ENCODE data around the gene RALGDS. TPM values are rescaled to one million over a fixed set of nuclear protein-coding genes. Genes with fewer than 3 reads are reported as not detected.

RALGDS gene
- polyA plus RNA-seq, 1 donor = 34.6 TPM

DNA sequence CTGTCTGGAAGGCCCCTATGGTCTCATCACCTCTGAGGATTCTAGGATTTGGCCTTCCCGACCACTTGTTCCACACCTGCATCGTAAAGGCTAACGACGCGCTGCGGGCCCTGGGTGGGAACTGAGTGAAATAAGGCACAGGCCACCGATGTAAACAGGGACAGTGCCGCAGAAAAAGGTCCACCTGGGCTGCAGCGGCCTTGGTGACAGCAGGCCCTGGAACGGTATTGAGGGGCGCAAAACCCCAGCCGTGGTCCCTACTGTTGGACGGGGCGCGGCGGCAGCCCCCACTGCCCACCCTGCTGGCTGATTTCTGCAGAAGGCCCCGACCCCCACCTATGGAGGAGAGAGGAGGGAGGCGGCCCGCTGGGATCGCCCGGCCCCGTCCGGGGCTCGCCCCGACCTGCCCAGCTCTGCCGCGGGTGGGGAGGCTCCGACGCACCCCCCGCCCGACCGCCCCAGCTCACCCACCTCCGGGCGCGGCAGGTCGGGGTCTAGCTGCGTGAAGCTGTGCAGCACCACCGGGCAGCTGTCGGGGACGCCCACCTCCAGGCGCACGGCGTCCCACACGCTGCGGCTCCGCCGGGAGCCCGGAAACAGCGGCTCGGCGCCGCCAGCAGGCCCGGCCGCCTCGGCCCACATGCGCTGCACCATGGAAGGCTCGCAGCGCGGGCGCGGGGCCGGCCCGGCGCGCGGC is 391 bp downstream of the RALGDS start:
- no peak for DNase-seq

DNA sequence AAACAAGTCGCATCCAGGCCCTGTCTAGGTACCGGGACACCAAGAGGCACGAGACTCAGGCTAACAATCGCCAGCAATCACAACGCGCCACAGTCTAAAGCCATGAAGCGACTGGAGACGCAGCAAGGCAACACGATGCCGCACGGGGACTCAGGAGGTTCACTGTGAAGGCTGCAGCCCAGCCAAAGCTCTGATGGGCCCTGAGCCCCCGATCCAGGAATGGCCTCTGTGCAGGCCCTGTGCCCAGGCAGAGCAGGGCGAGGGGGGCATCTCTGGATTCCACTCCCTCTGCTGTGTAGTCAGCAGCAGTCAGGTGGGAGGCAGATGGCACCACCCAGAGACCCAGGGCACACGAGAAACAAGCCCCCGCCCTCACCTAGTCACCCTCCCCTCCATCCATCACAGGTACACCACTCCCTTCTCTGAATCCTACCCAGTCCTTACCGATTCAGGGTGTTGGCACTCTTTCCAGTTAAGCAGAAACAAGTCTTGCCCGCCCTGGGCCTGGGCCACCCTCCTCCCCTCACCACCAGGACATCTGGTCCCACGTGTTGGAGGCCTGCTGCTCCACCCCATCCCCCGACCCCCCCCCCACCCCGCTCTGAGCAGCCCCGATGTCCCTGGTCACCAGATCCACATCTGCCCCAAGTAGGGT is 1.1 kb downstream of the RALGDS start:
- no peak for DNase-seq

DNA sequence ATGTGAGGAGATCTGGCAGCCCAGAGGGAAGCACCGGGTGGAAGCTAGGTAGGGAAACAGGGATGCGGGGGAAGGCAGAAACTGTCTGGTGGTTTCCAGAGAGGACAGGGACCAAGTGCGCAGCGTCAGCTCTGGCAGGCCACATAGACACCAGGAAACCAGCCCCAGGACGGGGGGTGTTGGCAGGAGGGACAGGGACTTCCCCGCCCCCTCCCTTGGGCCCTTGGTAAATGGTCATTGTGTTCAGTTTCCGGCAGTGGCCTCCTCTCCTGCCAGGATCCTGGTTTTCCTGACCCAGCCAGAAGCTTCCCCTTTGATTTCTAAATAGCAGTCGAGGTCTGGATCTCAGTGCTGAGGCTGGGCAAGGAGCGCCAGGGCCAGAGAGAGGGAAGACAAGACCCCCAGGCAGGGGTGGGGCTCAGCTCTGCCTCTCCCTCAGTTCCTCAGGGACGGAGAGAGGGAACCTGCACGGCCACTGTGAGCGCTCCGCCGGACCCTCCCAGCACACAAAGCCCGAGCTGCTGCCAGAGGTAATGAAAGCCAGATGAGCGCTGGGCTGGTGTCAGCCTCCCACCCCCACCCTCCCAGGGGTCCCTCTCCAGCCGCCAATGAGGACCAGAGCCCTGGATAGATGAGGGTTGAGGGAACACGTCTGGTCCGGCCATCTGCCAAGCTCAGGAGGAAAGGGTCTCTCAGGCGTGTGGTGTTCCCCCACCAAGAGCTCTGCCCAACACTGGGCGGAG is 1.8 kb downstream of the RALGDS start:
- DNase-seq = no peak

DNA sequence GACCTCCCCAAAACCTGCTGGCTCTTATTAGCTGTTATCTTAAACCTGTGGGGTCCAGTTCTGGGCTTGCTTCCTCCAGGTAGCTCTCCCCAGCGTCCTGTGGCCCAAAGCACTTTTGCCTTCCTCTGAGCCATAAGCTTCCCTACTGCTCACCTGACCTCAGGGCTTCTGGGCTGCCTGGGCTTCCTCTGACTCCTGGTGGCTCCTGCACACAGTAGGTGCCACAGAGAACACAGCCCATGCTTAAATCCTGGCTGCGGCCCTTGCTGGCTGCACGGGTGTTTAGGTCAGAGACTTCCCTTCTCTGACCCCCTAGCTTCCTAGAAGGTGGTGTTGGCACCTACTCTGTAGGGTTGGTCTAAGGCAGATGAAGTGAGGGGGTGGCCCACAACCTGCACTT is 2.5 kb downstream of the RALGDS start:
- no peak for DNase-seq

DNA sequence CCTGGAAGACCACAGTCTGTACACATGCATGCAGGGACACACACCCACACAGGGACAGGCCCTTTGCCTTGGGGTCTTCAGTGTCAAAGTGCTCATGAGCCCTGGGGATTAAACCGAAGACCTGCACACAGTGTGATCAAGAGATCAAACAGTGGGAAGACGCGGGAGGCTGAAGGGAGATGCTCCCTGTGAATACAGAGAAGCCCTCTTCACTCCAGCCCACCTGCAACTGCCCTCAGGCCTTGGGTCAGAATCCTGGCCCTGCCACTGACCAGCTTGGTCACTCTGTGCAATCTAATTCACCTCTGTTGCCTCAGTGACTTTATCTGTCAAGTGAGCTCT is 2.9 kb downstream of the RALGDS start:
- DNase-seq = no peak

DNA sequence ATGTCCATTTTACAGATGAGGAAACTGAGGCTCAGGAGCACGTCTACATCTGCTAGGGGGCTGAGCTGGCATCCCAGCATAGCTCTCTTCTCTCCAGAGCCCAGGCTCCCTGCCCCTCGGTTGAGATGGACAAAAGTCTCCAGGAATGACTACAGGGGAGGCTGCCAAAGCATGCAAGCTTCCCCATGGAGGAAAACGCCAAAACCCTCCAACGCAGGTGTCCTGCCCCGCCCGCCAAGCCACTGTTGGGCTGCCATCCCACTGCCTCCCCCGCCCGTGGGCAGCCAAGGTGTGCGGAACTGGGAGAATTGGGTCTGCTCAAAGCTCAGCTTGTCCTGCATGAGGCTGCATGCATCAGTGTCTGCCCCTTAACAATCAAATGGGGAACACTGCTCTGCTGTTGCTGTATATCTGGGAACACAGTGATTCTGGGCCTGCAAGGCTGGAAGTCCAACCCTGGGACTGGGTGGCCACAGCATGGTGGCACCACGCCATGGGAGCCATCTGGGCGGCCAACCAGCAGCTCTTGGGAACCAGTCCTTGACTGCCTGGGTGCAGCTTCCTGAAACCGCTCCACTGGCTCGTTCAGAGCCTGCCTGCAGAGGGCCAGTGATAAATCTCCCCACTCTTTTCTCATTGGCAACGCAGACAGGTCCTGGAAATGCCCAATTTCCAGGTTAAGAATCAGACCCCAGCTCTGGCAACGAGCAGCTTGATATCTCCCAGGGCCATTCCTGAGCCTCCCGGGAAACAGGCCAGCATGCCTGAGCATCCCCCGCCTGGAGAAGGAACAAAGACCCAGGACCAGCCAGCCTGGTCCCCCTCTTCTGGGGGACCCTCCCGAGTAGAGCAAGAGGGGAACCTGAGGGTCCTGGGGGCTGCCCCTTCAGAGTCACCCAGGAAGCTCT is 3.5 kb downstream of the RALGDS start:
- DNase-seq = no peak

DNA sequence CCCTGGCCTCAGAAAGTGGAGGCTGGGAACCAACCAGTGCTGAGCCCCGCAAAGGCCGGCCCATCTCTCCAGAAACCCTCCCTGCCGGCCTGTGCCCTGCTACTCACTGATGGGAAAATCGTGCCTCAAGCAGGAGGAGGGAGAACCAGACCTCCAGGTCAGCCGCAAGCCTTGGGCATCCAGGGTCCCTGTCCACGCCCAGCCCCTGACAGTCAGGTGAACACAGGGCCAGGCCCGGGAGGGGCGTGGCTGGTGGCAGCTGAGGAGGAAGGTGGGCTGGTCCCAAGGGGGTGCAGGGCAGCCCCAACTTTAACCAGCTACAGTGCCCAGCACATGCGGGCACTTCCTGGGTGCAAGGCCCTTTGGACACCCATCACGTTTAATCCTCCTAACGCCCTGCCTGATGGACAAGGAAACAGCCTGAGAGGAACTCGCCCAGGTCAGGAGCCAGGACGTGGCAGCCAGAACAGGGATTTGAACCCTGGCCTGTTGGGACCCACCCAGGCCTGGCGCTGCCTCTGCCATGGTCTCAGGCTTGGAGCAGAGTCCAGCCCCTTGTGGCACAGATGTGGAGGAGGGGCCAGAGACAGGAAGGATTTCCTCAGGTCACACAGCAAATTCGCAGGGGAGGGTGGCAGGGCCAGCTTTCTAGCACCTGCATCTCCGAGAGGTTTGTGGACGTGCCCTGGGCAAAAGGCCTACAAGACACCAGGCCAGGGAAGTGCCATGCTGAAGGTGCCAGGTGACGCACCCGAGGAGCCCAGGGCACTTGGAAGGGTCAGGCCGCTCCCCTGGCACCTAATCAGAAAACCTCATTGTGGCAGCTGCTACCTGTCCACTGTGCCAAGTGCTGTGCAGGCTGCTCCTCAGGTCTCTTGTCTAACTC is 4.5 kb downstream of the RALGDS start:
- no peak for DNase-seq

DNA sequence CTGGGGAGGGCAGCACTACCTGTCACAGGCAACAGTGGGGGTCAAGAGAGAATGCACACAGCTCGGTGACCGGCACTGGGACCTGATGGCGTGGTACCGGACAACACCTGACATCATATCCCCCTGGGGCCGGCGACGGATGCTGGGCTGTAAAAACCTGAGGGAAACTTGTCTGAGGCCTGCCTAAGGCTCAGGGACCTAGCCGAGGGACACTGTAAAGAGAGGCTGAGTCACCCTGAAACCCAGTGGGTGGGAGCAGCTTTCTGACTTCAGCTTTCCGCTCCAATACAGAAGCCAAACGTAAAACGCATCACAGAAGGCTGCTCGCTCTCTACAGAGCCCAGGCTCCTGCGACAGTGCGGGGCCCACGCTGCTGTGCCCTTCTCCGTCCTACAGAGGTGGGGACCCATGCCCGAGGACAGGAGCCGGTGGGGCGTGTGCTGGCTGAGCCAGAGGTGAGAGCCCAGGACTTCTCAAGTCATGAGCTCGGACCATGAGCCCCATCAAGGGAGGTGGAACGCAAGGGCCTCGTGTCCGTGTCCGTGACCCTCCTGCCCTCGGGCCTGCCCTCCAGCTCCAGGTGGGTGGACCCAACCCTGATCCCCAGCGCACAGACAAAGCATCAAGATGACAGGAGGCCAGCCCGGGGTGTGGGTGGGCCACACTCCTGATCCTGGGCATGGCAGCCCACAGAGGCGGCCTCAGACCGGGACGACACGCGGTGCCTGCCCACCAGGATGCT is 5.3 kb downstream of the RALGDS start:
- no peak for DNase-seq

DNA sequence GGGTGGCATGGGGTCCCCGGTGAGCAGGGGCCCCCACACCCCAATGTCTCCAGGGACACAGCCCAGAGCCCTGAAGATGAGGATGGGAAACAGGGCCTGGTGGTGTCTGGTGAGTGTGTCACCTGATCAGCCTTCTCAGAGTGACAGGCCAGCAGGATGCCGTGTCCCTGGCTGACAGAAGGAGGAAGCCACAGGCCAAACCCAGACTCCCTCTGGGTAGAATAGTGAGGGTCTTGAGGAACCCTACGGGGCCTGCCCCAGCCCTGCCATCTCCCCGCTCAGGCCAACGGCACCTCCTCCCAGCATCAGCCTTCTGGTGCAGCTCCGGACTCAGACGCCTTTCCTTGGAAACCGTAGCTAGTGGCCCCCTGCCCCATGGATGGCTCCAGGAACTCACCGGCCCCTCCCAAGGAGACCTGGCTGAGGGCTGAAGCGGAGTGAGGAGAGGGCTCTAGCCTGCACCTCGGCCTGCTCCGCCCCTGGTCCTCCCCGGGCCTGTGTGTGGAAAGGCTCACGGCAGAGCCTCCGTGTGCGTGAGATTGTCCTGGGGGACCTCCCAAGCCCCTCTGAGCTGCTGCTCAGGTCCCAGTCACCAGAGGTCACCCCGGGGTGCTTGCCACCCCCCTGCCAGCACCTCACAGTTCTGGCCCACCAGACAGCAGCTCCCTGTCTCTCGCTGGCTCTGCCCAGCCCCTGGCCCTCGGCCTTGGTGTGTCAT is 6.0 kb downstream of the RALGDS start:
- no peak for DNase-seq

DNA sequence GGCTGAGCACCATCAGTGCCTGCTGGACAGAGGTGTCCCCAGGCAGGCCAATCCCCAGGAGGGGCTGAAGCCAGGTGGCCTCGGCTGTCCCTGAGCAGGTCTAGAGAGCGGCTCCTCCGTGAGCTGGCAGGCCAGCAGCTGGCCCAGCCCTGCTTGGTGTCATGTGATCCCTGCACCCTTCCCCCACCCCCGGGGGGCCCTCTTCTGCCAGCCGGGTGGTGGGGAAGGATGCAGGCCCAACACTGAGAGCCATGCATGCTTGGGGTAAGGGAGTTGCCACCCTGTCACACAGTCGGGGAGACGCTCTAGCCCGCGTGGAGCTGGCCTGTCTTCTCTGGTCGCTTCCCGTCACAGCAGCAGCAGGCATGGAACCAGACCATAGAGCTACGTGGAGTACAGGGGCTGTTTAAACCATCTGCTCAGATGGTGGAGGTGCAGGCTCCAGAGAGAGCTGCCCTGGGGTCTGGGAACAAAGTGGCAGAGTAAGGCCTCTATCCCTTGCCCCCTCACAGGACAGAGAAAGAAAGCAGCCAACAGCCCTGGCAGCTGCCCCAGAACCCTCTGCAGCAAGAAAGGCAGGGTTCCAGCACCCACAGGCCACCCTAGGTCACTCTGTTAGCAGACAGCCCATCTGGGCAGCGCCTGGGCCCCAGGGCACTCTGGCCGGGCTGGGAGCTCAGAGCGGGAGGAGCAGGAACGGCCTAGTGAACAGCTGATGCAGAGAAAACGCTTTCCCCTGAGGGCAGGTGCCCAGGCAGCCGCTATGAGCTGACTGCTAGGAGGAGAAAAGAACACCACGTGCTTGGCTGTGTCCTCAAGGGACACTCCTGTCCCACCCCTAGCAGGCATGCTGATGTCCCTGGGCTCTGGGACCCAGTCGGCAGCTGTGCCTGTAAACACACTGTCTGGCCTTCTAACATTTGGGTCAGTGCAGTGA is 6.8 kb downstream of the RALGDS start:
- DNase-seq = no peak

DNA sequence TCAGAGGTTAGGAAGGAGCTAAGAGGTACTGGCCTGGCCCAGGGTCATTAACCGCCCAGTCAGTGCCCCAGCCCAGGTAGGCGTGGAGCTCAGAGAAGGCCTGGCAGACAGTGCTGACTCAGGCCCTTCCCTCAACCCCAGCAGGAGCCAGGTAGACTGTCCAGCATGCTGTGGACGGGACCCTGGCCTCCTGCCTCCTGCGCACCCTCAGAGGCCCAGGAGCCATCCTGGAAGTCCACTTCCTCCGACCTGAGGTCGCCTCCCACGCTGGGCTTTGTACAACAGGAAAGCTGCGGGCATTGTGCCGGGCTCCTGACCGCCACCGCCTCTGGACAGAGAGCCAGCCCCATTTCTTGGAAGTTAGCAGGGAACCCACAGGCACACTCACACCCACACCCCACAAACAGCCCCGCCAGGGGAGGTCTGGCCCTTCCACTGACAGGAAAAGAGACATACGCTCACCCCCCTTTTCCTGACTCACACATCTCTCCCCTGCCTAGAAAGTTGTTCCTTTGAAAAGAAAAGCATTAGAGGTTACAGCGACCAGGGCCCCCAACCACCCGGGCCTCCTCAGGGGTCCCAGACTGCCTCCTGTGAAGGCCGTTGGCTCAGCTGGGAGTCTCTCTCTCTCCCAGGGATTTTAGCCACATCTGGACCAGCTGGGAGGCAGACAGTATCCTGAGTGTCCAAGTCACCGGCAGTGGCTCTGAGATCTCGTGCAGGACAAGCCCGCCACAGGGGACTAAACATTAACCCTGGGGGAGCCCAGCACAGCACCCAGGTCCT is 7.7 kb downstream of the RALGDS start:
- no peak for DNase-seq

DNA sequence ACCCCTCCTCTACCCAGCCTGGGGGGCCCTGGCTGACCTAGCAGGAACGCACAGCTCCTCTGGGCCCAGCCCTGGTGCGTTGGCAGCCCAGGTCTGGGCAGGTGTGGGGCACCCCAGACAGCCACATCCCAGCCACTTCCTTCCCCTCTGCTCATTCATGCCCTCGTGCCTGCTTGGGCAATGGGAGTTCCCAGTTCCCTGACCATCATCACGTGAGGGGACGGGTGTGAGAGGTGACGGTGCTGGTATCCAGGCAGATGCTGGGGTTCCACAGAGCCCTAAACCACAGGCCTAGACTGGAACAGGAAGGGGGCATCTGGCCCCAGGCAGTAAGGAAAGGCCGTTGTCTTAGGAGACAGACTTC is 8.4 kb downstream of the RALGDS start:
- DNase-seq = no peak

DNA sequence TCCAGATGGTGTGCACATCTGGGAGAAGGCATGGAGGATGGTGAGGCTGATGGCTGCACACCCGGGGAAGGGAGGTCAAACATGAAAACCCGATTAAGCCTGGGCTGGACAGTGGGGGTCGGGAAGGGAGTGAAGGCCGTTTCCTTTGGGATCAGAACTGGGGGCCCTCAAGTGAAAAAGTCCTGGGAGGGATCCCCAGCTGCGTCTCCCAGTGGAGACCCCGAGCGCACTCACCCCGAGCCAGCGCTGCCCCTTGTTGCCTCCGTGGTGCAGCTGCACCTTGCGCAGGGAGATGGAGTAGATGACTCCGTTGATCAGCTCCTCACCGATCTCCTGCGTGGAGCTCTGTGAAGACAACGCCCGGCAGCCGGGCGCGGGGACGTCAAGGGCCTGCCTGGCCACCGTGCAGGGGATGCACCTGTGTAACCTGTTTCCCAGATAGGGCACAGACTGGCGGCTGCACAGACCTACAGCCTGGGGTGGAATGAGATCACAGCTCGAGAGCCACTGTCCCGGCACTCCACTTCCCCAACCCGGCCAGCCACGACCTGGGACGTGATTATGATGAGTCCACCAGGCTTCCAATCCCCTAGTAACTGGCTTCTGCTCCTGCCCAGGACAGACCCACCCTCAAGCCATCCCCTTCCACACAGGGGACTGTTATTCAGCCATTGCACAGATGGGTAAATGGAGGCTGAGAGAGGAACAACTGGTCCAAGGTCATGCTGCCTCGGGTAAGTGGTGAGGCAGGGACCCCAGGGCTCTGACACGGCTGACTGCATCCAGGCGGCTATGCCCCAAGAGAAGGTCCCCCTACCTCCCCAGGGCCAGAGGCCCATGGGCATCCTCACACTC is 9.0 kb downstream of the RALGDS start:
- DNase-seq = no peak

DNA sequence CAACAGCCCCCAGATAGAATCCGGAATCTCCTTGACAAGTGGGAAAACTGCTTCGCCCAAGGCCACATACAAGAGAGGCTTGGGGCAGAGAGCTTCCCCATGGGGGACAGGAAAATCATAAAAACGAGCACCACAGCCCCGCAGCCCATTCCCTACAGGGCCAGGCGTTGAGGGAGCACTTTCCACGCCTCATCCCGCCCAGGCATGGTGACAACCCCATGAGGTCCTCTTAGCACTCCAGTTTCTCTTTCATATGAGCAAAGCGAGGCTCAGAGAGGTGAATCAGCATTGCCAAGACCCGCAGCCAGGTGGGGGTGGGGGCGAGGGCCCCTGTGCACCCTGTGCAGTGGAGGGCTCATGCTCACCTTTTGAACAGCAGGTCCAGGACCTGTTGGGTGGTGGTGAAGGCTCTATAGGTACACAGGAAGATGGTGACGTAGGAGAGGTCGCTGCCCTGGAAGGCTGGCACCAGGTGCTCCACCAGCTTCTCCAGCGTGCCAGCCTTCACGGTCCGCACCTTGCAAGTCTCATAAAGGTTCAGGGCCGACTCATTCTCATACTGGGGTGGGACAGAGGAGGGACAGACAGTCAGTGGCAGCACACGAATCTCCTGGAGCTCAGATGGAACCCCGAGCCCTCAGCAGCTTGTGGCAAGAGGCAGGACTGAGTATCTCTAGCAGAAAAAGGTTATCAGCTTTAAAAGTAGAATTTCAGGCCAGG is 10.9 kb downstream of the RALGDS start:
- DNase-seq = no peak

DNA sequence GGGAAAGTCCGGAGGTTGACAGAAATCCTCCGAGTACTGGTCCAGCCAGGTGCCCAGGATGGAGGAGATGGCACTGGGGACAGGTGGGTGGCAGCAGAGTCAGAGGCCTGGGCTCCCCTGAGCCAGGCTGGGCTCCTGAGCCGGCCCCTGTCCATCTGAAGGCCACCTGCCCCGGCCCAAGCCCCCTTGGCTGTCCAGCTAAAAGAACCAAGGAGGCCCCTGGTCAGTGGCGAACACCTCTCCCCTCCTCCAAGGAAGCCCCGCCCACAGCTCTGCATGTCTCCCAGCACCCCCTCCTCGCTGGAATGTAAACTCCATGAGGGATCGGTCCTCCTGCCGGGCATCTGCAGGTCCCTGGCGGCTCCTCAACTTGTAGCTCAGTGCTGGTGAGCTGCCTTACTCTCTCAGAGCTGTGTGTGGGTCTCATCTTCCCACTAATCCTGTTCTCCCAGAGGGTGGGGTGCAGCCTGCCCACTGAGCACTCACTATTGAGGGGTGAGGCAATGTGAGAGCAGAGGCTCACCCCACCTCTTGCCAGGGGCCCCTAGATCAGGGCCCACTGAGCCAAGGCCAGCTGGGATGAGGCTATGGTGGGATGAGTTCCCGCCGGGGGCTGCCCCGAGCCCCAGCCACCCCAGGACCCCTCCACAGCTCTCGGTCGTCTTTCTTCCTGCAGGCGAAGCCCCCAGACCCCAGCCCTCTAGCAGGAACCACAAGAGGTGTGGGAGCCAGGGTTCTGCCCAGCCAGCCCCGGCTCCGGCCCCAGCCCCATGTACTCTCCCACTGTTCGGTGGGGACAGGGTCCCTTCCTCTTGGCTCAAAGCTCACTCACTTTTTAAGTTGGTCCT is 12.0 kb downstream of the RALGDS start:
- DNase-seq = no peak
